ENCODE measurements around the gene PTPRN2. TPM values are rescaled to one million over a fixed set of nuclear protein-coding genes. Genes with fewer than 3 reads are reported as not detected.

PTPRN2 gene
- total and polyA plus RNA-seq, 2 donors (not counting 1 experiment from before 2014, with no cell fraction given): 0.54 to 1.2 TPM

DNA sequence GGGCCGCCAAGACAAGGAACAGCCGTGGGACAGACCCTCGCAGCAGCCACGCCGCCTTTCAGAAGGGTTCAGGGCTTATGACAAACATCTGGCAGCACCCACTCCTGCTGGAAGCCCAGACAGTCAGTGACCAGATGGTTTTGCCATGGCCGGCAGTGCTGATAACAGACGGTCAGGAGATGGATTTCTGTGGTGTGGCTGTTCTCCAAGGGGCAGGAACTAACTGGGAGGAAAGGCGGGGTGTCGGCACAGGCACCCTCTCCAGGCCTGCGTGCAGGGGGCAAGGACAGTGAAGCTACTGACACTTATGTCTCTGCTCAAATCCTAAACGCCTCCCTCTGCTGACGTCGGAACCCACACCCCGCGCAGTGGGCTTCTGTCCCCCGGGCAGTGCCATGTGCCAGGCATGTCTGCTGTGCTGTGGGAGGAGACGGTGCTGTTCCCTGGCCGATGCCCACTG lies 834.8 kb downstream of the PTPRN2 start:
- Histone ChIP-seq H3K4me1 (ENCODE audit: control insufficient read depth, extremely low read depth, insufficient read depth, low read length) (no peaks in the 10 kb centered on the region), H3K9me3 (ENCODE audit: control insufficient read depth, insufficient read depth, low read depth, low read length) (no peaks in the 10 kb centered on the region), H2AFZ (ENCODE audit: low read length) (no peak overlapping the region), H3K4me2 (ENCODE audit: extremely low read depth, insufficient read depth, low read length) (no peak overlapping the region), H3K4me3 (replicated peaks in 1 of 4; ENCODE audit: control extremely low read depth in 1 of 4, insufficient read depth in 1 of 4, low read depth in 3 of 4, low read length in 4 of 4) (no peak overlapping the region), H3K79me2 (ENCODE audit: control insufficient read depth, insufficient read depth, low read length) (no peaks in the 10 kb centered on the region), H3K27me3 (ENCODE audit: control insufficient read depth, insufficient read depth, low read length) (no peaks in the 10 kb centered on the region), H3K27ac (ENCODE audit: insufficient read depth, low read length) (no peak overlapping the region), H3K9ac (ENCODE audit: insufficient read depth, low read length) (no peak overlapping the region), H4K20me1 (ENCODE audit: control insufficient read depth, extremely low read depth, insufficient read depth, low read length) (no peaks in the 10 kb centered on the region), H3K36me3 (ENCODE audit: control insufficient read depth, insufficient read depth, low read length) (no peaks in the 10 kb centered on the region)
- peak in 1 of 2 donors; percentile 58 for DNase-seq (ENCODE audit: low read depth in 2 of 2)
- TF ChIP-seq, protein P1, sequence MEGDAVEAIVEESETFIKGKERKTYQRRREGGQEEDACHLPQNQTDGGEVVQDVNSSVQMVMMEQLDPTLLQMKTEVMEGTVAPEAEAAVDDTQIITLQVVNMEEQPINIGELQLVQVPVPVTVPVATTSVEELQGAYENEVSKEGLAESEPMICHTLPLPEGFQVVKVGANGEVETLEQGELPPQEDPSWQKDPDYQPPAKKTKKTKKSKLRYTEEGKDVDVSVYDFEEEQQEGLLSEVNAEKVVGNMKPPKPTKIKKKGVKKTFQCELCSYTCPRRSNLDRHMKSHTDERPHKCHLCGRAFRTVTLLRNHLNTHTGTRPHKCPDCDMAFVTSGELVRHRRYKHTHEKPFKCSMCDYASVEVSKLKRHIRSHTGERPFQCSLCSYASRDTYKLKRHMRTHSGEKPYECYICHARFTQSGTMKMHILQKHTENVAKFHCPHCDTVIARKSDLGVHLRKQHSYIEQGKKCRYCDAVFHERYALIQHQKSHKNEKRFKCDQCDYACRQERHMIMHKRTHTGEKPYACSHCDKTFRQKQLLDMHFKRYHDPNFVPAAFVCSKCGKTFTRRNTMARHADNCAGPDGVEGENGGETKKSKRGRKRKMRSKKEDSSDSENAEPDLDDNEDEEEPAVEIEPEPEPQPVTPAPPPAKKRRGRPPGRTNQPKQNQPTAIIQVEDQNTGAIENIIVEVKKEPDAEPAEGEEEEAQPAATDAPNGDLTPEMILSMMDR (conservative IDR thresholded peaks at IDR 0.05 in 1 of 2, IDR thresholded peaks at IDR 0.05 in 1 of 2; ENCODE audit: low read depth in 1 of 2, low read length in 2 of 2): no peak
- TF ChIP-seq EZH2 (IDR thresholded peaks at IDR 0.05; ENCODE audit: low read length, missing control alignments): no peak

GRCh38 chr7:157751951-157752673 lies 835.5 kb downstream of the PTPRN2 start:
- Histone ChIP-seq H3K4me3 (replicated peaks in 1 of 4; ENCODE audit: control extremely low read depth in 1 of 4, insufficient read depth in 1 of 4, low read depth in 3 of 4, low read length in 4 of 4) (no peak overlapping the region), H3K9me3 (ENCODE audit: control insufficient read depth, insufficient read depth, low read depth, low read length) (no peaks in the 10 kb centered on the region)
- no peak for DNase-seq (ENCODE audit: low read depth in 2 of 2)

DNA sequence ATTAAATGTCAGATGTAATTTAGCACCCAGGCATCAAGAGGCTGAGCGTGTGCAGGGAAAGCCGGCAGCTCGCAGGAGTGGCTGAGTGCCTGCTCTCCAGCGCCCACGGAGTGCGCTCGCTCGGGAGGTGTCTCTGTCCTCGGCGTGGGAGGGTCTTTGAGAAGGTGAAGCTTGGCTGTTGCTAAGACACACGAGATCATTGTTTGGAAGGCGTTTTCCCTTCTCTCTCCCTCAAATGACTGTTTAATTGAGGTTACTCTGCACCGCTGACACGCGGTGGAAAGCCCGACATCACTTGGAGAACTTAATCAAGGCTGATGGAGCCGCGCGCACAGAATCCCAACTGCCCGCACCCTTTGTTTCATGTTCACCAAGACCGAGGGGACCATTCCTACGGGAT lies 836.2 kb downstream of the PTPRN2 start:
- no peak overlapping the region for H3K9ac ChIP-seq (ENCODE audit: insufficient read depth, low read length)
- no peak overlapping the region for H3K4me2 ChIP-seq (ENCODE audit: extremely low read depth, insufficient read depth, low read length)
- no peak overlapping the region for H2AFZ ChIP-seq (ENCODE audit: low read length)
- no peaks in the 10 kb centered on the region for H3K79me2 ChIP-seq (ENCODE audit: control insufficient read depth, insufficient read depth, low read length)
- no peaks in the 10 kb centered on the region for H3K36me3 ChIP-seq (ENCODE audit: control insufficient read depth, insufficient read depth, low read length)
- H3K27me3 ChIP-seq (ENCODE audit: control insufficient read depth, insufficient read depth, low read length): no peaks in the 10 kb centered on the region
- no peaks in the 10 kb centered on the region for H3K9me3 ChIP-seq (ENCODE audit: control insufficient read depth, insufficient read depth, low read depth, low read length)
- TF ChIP-seq EZH2 (IDR thresholded peaks at IDR 0.05; ENCODE audit: low read length, missing control alignments): no peak
- TF ChIP-seq, protein P1 (conservative IDR thresholded peaks at IDR 0.05 in 1 of 2, IDR thresholded peaks at IDR 0.05 in 1 of 2; ENCODE audit: low read depth in 1 of 2, low read length in 2 of 2): no peak
- no peak overlapping the region for H3K4me3 ChIP-seq (replicated peaks in 1 of 4; ENCODE audit: control extremely low read depth in 1 of 4, insufficient read depth in 1 of 4, low read depth in 3 of 4, low read length in 4 of 4)
- no peak for DNase-seq (ENCODE audit: low read depth in 2 of 2)
- H3K4me1 ChIP-seq (ENCODE audit: control insufficient read depth, extremely low read depth, insufficient read depth, low read length): no peaks in the 10 kb centered on the region
- no peaks in the 10 kb centered on the region for H4K20me1 ChIP-seq (ENCODE audit: control insufficient read depth, extremely low read depth, insufficient read depth, low read length)
- no peak overlapping the region for H3K27ac ChIP-seq (ENCODE audit: insufficient read depth, low read length)

More at GRCh38 chr7:157751951-157752673, 835.5 kb downstream of the PTPRN2 start:
- H4K20me1 ChIP-seq (ENCODE audit: control insufficient read depth, extremely low read depth, insufficient read depth, low read length): no peaks in the 10 kb centered on the region
- H3K4me2 ChIP-seq (ENCODE audit: extremely low read depth, insufficient read depth, low read length): no peak overlapping the region
- H3K27me3 ChIP-seq (ENCODE audit: control insufficient read depth, insufficient read depth, low read length): no peaks in the 10 kb centered on the region
- no peak overlapping the region for H3K9ac ChIP-seq (ENCODE audit: insufficient read depth, low read length)
- H3K27ac ChIP-seq (ENCODE audit: insufficient read depth, low read length): no peak overlapping the region
- H3K4me1 ChIP-seq (ENCODE audit: control insufficient read depth, extremely low read depth, insufficient read depth, low read length): no peaks in the 10 kb centered on the region
- no peak overlapping the region for H2AFZ ChIP-seq (ENCODE audit: low read length)
- H3K36me3 ChIP-seq (ENCODE audit: control insufficient read depth, insufficient read depth, low read length): no peaks in the 10 kb centered on the region
- H3K79me2 ChIP-seq (ENCODE audit: control insufficient read depth, insufficient read depth, low read length): no peaks in the 10 kb centered on the region
- TF ChIP-seq EZH2 (IDR thresholded peaks at IDR 0.05; ENCODE audit: low read length, missing control alignments): no peak
- TF ChIP-seq, protein P1 (conservative IDR thresholded peaks at IDR 0.05 in 1 of 2, IDR thresholded peaks at IDR 0.05 in 1 of 2; ENCODE audit: low read depth in 1 of 2, low read length in 2 of 2): no peak

All from fibroblast of lung (primary cell).